Stimulated activated CD4-positive, alpha-beta T cell treated with anti-CD3 and anti-CD28 coated beads, Interleukin-12 subunit alpha, Interleukin-12 subunit beta, amount 100 ng/mL, for 4 hours (primary cell): ENCODE measurements around the gene DCAF7.

ENCODE experiments used
- DNase-seq: peaks from one replicate; pipeline ENCODE4 v3.0.0-alpha.2; 2020

DCAF7 gene

GRCh38 chr17:63595132-63595531 is 44.9 kb downstream of the DCAF7 start:
- DNase-seq: no peak

DNA sequence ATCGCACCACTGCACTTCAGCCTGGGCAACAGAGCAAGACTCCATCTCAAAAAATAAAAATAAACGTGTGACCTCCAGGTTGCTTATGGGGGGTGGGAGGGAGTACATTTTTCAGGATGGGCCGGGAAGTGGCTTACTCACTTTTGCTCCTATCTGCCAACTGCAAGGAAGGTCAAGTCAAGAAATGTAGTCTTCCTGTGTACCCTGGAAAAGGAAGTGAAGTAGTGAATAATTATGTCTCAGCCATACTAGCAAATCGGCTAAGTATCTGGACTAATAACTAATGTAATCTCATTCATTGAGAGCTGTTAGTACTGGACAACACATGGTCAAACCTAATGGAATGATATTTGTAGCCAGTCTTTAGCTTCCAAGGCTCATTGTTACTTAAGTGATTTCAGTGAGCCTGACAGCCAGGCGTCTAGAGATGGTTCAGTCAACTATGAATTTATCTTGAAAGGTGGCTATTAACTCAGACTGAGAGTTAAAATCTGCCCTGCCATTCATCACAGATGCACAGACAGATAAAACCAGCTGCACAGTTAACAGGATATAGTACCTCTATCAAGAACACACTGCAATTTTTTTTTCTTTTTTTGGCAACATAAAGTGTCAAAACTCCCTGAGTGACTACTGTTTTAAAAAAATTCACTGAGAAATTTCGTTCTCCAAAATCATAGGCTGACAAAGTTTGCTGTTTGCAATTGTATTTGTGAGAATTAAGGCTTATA is 46.7 kb downstream of the DCAF7 start:
- DNase-seq: no peak

- no peak for DNase-seq
Observed at GRCh38 chr17:63598281-63598680, 48.0 kb downstream of the DCAF7 start.

GRCh38 chr17:63600569-63601438 is 50.5 kb downstream of the DCAF7 start, which contains the start of gene TACO1:
TACO1 (plus strand) TSS chr17:63600895; CDS start chr17:63601084, 189 bp downstream.
- DNase-seq: peak; percentile 77

DNA sequence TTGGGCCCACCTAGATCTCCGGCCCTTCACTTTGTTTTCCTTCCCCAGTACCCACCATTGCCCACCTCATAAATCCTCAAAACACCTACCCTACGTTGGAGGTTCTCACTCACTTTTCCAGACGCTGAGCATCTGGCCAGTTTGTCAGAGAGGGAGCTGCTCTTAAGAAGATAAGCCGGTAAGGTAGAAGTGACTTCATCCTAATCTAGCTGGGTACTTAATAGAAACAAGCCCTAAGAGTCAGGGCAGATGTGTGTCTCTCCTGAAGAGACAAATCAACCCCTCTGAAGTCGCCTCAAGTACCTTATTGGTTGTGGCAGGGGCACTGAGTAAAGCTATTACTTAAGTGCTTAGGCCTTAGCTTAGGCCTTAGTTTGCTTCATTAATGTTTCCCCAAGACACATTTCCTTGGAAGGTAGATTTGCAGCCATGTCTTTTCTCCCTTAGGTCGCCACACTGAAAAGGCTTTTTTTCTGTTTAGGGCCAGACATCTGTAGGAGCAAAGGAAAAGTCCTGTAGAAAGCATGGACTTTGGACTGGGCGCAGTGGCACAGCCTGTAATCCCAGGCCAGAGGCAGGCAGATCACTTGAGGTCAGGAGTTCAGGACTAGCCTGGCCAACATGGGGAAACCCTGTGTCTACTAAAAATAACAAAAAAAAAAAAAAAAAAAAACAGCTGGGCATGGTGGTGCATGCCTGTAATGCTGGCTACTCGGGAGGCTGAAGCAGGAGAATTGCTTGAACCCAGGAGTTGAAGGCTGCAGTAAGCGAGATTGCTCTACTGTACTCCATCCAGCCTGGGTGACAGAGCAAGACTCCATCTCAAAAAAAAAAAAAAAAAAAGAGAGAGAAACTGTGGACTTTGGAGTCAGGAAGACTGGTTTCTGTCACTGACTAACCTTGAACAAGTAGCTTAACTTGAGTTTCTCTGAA is 51.4 kb downstream of the DCAF7 start:
- no peak for DNase-seq

- DNase-seq: no peak
Observed at GRCh38 chr17:63609816-63610573, 59.7 kb downstream of the DCAF7 start.

DNA sequence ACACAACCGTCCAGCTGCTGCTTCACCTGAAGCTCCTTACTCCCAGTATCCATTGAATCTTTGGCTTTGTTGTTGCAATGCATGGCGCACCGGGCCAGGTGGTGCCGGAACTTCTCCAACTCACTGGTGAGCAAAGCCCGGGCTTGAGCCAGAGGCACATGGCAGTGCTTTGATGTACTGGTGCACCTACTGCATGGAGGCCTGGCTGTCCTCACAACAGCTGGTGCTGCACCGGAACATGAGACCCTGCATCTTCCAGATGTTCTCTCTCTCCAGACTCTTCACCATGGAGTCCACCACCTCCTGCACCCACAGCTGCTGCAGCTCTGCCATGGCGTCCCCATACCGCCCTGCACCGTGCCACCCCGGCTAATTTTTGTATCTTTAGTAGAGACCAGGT is 60.6 kb downstream of the DCAF7 start:
- no peak for DNase-seq

- DNase-seq: no peak
Observed at GRCh38 chr17:63611354-63611753, 61.1 kb downstream of the DCAF7 start.

- DNase-seq: no peak
Observed at GRCh38 chr17:63613663-63614062, 63.4 kb downstream of the DCAF7 start.

DNA sequence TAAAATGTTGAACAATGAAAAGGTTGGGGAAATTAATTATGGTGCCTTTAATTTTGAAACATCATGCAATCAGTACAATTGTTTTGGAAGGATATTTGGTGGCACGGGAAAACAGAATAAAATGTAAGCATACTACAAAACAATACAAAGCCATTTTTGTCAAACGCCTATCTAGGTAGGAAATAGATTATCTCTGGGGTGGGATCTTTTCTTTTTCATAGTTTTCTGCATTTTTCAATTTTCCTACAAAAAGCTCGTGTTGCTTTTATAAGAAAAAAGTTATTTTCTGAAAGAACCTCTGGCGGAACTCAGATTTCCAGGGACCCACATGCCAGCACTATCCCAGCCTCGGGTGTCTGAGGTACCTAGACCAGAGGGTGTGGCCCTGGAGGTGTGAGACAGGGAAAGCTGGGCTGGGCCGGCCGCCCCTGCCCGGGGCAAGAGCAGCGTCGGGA is 71.0 kb downstream of the DCAF7 start:
- DNase-seq: no peak

DNA sequence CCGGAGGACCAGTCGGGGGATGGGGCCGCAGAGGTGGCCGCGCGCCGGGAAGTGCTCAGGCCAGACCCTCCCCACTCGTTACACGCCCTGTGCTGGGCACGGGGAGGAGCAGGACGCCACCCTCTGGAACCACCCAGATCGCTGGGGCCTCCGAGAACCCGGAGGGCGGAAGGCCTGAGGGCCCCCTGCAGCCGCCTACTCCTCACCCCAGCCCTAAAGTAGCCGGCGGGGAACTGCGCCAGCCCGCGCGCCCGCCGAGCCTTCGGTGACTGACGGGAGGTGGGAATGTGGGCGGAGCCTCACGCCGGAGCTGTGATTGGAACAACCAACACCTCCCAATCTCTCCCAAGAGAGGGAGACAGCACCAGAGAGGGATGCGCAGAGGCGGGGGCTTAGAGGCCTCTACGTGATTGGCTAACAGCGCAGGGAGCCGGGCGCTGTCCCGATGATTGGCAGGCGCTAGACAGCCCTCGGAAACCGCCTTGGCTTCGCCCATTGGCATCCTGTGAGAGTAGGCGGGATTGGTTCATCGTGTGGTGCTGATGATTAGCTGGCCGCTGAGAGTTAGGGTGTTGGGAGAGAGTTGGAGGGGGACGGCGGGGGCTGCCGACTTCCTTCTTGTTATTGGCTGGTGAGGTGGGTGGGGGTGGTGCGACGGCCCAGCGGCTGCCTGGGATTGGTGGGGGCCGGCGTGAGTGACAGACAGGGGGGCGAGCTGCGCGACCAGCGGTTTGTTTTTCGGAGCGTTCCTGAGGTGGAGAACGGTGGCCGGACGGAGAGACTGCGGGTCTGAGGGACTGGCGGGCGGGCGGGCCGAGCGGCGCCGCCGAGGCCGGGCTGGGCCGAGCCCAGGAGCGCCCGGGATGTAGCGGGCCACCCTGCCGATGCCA is 71.7 kb downstream of the DCAF7 start, which contains the start of gene MAP3K3:
Gene MAP3K3 (plus strand): TSS at position 734 of the 890 bp plus-strand sequence. CDS start 343 bp downstream, outside the sequence.
- peak; percentile 90 for DNase-seq

DNA sequence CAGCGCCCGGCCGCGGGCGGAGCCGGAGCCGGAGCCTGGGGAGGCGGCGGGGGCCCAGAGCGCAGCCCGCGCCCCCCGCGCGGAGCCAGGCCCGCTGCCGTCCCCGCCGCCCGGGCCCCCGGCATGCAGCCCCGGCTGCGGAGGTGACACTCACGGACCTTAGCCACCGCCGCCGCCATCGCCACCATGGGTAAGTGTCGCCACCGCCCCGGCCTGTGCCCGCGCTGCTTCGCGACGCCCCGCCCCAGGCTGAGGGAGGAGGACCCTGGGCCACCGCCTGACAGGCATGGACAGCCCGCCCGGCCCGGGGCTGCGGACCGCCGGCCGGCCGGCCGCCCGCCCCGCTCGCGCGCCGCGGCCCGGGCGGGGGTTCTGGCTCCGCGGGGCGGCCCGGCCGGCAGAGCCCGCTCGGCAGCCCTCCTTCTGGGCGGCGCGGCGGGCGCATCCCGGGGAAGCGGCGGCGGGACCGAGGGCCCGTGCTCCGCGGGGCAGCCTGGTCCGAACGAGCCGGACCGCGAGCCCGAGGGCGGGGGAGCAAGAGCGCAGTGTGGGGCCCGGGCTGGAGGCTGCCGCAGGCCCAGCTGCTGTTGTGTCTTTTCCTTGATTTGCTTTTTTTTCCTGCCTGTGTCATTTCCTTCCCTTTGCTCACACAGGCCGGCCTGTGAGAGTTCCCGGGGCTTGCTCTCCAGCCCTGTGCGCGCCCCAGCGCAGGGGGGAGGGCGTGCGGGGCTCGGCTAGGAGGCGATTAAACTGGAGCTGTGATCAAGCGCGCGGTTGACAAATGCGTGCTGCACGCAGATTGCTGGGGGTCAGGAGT is 72.5 kb downstream of the DCAF7 start:
- DNase-seq: peak; percentile 54

- DNase-seq: no peak
Observed at GRCh38 chr17:63623786-63624530, 73.7 kb downstream of the DCAF7 start.

GRCh38 chr17:63624531-63624880 is 74.2 kb downstream of the DCAF7 start:
- no peak for DNase-seq

- no peak for DNase-seq
Observed at GRCh38 chr17:63626551-63627180, 76.4 kb downstream of the DCAF7 start.

DNA sequence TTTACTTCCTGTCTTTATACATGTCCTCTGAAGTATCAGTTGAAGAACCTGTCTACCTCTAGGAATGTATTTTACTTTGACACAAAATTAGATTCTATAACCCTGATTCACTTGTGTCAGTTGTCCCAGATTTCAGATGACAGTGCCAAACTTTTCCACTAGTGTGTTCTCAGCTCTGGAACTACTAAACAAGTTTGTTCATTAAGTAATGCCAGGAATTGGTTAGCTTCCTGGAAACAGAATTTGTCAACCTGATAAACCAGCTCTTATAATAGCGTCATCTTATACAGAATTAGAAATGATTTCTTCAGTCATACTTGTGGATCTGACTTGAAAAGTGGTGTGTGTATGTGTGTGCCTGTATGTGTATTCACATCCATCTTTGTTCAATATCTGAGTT is 79.3 kb downstream of the DCAF7 start:
- DNase-seq: no peak

GRCh38 chr17:63631062-63631461 is 80.8 kb downstream of the DCAF7 start:
- DNase-seq: no peak

- no peak for DNase-seq
Observed at GRCh38 chr17:63631626-63632025, 81.3 kb downstream of the DCAF7 start.

DNA sequence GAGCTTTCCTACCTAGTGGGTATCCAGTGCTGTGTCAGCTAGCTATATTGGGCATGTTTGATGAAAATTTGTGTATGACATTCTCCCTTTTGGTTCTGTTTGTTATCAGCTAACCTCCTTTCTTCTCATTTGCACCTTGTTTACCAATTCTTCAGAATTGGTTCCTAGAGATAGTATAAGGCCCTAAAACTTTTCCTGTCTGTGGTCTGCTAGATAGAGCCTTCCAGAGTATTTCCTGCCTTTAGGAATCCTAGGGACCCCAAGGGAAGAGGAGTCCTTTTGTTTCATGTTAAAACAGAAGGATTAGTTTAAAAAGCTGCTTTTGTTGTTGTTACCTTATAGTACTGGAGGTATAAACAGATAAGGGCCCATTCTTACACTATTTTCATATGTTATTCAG is 83.5 kb downstream of the DCAF7 start:
- no peak for DNase-seq
